LoVo (cell line): ENCODE measurements around the gene ZNF213.
"Not testable (repeated sequence)": the region's sequence is repeated elsewhere in the genome, so short reads cannot be mapped to it uniquely, and the experiment has no call there.

Experiments used
- DNase-seq: peaks from one replicate; pipeline ENCODE4 v3.0.0-alpha.2; 2016; ENCODE audit warnings: low spot score

The ZNF213 gene

GRCh38 chr16:3148256-3149192 is 13.7 kb downstream of the ZNF213 start:
- DNase-seq = no peak

GRCh38 chr16:3149193-3149530 is 14.3 kb downstream of the ZNF213 start:
- no peak for DNase-seq

GRCh38 chr16:3149630-3150345 is 15.0 kb downstream of the ZNF213 start:
- DNase-seq = peak; percentile 72

DNA sequence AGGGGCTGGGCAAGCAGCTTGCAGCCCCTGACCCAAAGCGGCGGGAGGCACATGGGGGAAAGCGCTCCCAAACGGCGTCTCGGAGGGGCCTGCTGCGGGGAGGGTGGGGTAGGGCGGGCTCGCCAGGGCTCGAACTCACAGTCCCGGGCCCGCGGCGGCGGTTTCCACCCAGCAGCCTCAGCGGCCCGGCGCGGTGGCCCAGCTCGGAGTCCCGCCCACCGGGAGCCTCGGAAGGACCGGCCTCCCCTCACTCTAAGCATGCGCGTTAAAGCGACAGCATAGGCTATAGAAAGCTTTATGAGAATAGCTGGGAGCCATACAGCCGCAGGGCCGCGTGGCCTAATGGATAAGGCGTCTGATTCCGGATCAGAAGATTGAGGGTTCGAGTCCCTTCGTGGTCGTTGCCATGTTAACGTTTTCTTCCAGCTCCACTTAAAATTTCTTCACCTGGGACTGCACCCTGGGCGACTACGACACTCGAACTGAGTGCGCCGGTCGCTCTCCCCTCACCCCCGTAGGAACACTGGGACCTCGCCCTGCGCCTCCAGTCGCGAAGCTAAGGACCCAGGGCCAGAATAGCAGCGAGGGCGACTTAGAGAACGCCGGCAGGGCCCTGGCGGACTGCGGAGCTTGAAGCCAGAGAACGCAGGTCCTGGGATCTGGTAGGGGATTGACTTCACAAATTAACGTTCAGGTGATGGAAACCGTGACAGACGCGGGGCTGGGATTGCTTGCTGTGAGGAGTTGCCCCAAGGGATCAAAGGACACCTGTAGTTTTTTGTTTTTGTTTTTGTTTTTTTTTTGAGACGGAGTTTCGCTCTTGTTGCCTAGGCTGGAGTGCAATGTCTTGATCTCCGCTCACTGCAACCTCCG is 15.8 kb downstream of the ZNF213 start:
- DNase-seq = peak; percentile 95

- peak; percentile 53 for DNase-seq
These were observed 17.1 kb downstream of the ZNF213 start for GRCh38 chr16:3152027-3152276.

DNA sequence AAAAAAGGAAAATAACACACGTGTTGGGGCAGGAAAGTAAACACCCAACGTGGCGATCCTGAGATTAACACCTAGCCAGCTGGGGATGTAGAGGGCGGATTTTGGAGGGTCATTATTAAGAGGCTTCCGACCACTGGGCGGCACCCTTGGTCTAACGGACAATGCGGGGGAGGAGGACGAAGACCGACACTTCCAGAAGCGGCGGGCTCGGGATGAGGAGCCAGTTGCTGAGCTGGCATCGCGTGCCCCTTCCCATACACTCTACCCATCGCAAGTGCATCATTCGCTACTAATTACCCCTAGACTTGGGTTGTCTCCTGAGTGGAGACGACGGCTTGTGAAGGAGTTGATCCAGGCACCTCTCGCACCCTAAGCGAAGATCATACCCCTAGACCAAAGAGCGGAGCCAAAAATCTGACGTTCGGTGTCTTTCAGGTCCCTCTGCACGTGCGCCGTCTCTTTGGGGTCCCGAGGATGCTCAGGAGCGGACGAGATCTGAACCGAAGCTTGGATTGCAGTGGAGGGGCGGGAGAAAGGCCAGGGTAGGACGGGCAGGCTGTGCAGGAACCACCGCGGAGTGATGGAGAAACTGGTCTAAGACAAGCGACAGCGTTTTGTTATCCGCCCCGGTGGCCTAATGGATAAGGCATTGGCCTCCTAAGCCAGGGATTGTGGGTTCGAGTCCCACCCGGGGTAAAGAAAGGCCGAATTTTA is 17.6 kb downstream of the ZNF213 start:
- peak; percentile 89 for DNase-seq

- DNase-seq = no peak
These were observed 18.2 kb downstream of the ZNF213 start for GRCh38 chr16:3152991-3153368.

- no peak for DNase-seq
These were observed 20.4 kb downstream of the ZNF213 start for GRCh38 chr16:3155181-3155580.

DNA sequence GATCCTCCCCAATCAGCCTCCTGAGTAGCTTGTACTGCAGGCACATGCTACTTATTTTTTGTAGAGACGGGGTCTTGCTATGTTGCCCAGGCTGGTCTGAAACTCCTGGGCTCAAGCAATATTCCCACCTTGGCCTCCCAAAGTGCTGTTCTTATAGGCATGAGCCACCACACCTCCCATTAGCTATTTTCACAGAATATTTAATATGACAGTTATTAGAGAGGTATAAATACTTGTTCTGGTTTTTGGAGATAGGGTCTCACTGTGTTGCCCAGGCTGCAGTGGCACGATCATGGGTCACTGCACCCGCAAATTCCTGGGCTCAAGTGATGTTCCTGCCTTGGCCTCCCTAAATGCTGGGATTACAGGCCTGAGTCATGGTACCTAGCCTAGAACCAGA is 21.1 kb downstream of the ZNF213 start:
- no peak for DNase-seq

- peak; percentile 59 for DNase-seq
These were observed 22.6 kb downstream of the ZNF213 start for GRCh38 chr16:3157229-3158025.

GRCh38 chr16:3158026-3158509 is 23.2 kb downstream of the ZNF213 start:
- DNase-seq = peak; percentile 17

DNA sequence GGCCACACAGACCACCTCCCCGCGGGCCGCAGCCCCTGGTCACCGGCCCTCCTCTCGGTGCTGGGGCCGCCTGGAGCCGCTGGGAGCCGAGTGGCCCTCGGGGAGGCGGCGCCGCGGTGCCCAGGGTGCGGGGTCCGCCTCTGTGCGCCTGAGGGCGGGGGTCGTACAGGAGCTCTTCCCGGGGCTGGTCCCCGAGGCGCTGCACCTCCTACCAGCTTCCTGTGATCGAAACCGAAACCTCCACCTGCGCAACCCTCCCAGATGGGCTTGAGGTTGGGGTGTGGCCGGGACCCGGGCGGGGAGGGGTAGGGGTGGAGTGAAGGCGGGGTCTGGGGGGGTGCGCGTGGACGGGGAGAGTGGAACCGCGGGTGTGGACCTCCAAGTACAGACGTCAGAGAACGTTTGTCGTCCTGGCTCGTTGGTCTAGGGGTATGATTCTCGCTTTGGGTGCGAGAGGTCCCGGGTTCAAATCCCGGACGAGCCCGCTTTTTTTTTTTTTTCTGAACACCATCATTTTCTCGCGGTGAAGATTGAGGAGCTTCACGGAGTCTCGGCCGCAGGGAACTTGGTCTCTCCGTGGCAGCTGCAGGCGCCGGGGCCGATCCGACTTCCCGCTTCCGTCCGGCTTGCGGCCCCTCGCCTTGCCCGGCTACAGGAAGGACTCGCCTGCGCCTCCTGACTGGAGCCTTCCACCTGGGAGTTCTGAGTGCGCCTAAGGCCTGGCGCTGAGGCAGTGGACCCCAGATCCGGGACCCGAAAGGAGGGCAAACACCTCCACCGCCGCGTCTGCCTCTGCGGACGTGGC is 23.9 kb downstream of the ZNF213 start:
- DNase-seq = peak; percentile 92

DNA sequence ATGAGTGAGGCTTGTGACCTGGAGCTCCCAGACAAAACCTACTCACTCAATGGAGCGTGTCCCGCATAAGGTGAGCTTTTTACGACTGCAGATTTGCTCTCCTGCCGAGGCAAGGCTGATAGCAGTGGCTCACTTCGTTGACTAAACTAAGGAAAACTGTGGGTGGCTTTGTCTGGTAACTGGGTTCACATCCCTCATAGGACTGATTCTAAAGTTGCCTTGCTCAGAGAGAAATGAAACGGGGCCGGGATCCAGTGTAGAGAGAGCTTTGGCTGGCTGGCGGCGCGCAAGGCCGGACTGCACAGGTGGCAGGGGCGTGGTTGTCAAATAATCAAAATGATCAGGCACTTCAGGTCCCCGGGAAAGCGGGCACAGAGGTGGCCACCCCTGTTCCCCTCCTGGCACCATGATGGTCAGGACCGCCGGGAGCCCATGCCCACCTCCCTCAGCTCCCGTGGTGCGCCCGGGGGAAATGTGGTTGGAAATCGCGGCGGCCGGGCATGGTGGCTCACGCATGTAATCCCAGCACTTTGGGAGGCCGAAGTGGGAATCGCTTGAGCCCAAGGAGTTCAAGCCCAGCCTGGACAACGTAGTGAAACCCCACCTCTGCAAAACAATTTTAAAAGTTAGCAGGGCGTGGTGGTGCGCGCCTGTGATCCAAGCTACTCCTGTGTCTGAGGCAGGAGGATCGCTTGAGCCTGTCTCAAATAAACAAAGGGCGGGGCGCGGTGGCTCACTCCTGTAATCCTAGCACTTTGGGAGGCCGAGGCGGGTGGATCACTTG is 26.6 kb downstream of the ZNF213 start:
- peak; percentile 58 for DNase-seq

- DNase-seq = no peak
These were observed 29.5 kb downstream of the ZNF213 start for GRCh38 chr16:3164121-3164991.

DNA sequence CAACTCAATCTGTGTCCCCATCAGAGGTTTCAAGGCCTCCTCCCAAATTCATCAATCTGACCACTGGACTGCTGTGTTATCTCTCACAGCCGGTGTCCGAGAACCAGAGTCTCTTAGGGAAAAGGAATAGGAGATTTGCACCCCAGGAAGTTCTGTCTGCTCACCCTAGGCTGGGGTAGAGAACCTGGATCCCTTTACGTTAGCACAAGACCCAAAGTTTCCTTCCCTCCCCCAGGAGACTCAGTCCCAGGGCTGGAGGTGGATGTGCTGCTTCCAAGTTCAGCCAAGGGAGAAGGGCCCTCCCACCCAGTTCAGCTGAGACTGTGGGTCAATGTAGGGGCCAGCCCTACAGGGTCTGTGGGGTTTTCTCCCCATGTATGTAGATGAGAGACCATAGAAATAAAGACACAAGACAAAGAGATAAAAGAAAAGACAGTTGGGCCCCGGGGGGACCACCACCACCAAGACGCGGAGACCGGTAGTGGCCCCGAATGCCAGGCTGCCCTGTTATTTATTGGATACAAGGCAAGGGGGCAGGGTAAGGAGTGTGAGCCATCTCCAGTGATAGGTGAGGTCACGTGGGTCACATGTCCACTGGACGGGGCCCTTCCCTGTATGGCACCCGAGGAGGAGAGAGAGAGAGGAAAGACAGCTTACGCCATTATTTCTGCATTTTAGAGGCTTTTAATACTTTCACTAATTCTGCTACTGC is 30.4 kb downstream of the ZNF213 start:
- DNase-seq = no peak

GRCh38 chr16:3166505-3166886 is 31.7 kb downstream of the ZNF213 start:
- no peak for DNase-seq

GRCh38 chr16:3168729-3169128 is 33.9 kb downstream of the ZNF213 start:
- not testable (repeated sequence) for DNase-seq
